Measurements from ENCODE around the gene SSB.

SSB gene

GRCh38 chr2:169859423-169859822 lies 60.8 kb downstream of the SSB start:
- DNase-seq, result no peak
- Histone ChIP-seq H3K27me3 (replicated peaks) (no peaks in the 10 kb centered on the region), H3K36me3 (replicated peaks) (no peaks in the 10 kb centered on the region), H3K27ac (no peak overlapping the region), H3K4me3 (ENCODE audit: low read depth, low read length) (no peak overlapping the region)
- TF ChIP-seq CTCF (IDR thresholded peaks at IDR 0.05; ENCODE audit: low read depth, low read length, missing control alignments), result no peak
- in situ Hi-C loops (cut with HindIII; ENCODE audit: low pct_ligation_motif_present, low sequenced_read_pairs), result no loop called here

- no peak for TF ChIP-seq CTCF (IDR thresholded peaks at IDR 0.05; ENCODE audit: low read depth, low read length, missing control alignments)
- in situ Hi-C loops (cut with HindIII; ENCODE audit: low pct_ligation_motif_present, low sequenced_read_pairs), result no loop called here
- H3K4me3 ChIP-seq (ENCODE audit: low read depth, low read length), result no peak overlapping the region
- H3K27me3 ChIP-seq (replicated peaks), result no peaks in the 10 kb centered on the region
- DNase-seq, result no peak
- no peaks in the 10 kb centered on the region for H3K36me3 ChIP-seq (replicated peaks)
- H3K27ac ChIP-seq, result no peak overlapping the region
Measured at GRCh38 chr2:169860149-169860548, 61.5 kb downstream of the SSB start.

Measured in brain microvascular endothelial cell (primary cell).